ENCODE data around the gene TPR.

The TPR gene

GRCh38 chr1:186330758-186331157 lies 44.3 kb downstream of the TPR start:
- in situ Hi-C loops (cut with MboI; ENCODE audit: low sequenced_read_pairs): no loop called here

- in situ Hi-C loops (cut with MboI; ENCODE audit: low sequenced_read_pairs): no loop called here
Measured at GRCh38 chr1:186327331-186327730, 47.7 kb downstream of the TPR start.

GRCh38 chr1:186326009-186326408 lies 49.0 kb downstream of the TPR start:
- in situ Hi-C loops (cut with MboI; ENCODE audit: low sequenced_read_pairs): no loop called here

GRCh38 chr1:186325239-186325638 lies 49.8 kb downstream of the TPR start:
- in situ Hi-C loops (cut with MboI; ENCODE audit: low sequenced_read_pairs): no loop called here

- in situ Hi-C loops (cut with MboI; ENCODE audit: low sequenced_read_pairs): no loop called here
Measured at GRCh38 chr1:186323865-186324264, 51.2 kb downstream of the TPR start.

- in situ Hi-C loops (cut with MboI; ENCODE audit: low sequenced_read_pairs): no loop called here
Measured at GRCh38 chr1:186315570-186315969, 59.5 kb downstream of the TPR start.

- in situ Hi-C loops (cut with MboI; ENCODE audit: low sequenced_read_pairs): no loop called here
Measured at GRCh38 chr1:186311375-186312051, 63.5 kb downstream of the TPR start.

- in situ Hi-C loops (cut with MboI; ENCODE audit: low sequenced_read_pairs): no loop called here
Measured at GRCh38 chr1:186310307-186310706, 64.7 kb downstream of the TPR start.

- in situ Hi-C loops (cut with MboI; ENCODE audit: low sequenced_read_pairs): no loop called here
Measured at GRCh38 chr1:186308264-186309060, 66.6 kb downstream of the TPR start.

GRCh38 chr1:186307445-186307844 lies 67.6 kb downstream of the TPR start:
- in situ Hi-C loops (cut with MboI; ENCODE audit: low sequenced_read_pairs): no loop called here

- in situ Hi-C loops (cut with MboI; ENCODE audit: low sequenced_read_pairs): no loop called here
Measured at GRCh38 chr1:186306533-186306932, 68.5 kb downstream of the TPR start.

- in situ Hi-C loops (cut with MboI; ENCODE audit: low sequenced_read_pairs): no loop called here
Measured at GRCh38 chr1:186304982-186305949, 69.8 kb downstream of the TPR start.

- in situ Hi-C loops (cut with MboI; ENCODE audit: low sequenced_read_pairs): no loop called here
Measured at GRCh38 chr1:186303911-186304310, 71.1 kb downstream of the TPR start.

- in situ Hi-C loops (cut with MboI; ENCODE audit: low sequenced_read_pairs): no loop called here
Measured at GRCh38 chr1:186302381-186302920, 72.6 kb downstream of the TPR start.

GRCh38 chr1:186301448-186301847 lies 73.6 kb downstream of the TPR start:
- in situ Hi-C loops (cut with MboI; ENCODE audit: low sequenced_read_pairs): no loop called here

GRCh38 chr1:186300056-186300455 lies 75.0 kb downstream of the TPR start:
- in situ Hi-C loops (cut with MboI; ENCODE audit: low sequenced_read_pairs): no loop called here

- in situ Hi-C loops (cut with MboI; ENCODE audit: low sequenced_read_pairs): no loop called here
Measured at GRCh38 chr1:186299570-186299969, 75.5 kb downstream of the TPR start.

GRCh38 chr1:186298851-186299250 lies 76.2 kb downstream of the TPR start:
- in situ Hi-C loops (cut with MboI; ENCODE audit: low sequenced_read_pairs): no loop called here

- in situ Hi-C loops (cut with MboI; ENCODE audit: low sequenced_read_pairs): no loop called here
Measured at GRCh38 chr1:186297439-186298045, 77.5 kb downstream of the TPR start.

- in situ Hi-C loops (cut with MboI; ENCODE audit: low sequenced_read_pairs): no loop called here
Measured at GRCh38 chr1:186295980-186296379, 79.1 kb downstream of the TPR start, which contains the start of gene PRG4. TSS of gene PRG4 (plus strand) at chr1:186296279.

Data from hTERT RPE-1 (cell line).